GM12891 (cell line): ENCODE measurements around the gene RETREG1.
"Not testable (repeated sequence)": the region's sequence is repeated elsewhere in the genome, so short reads cannot be mapped to it uniquely, and the experiment has no call there.

Experiments
- DNase-seq: peaks from one replicate; pipeline ENCODE4 v3.0.0; 2011; ENCODE audit warnings: low spot score; ENCODE audit not compliant: insufficient read length
- FAIRE-seq: peaks from 2 replicates; lab custom pipeline; 2011; peaks lifted over from hg19 to GRCh38; lab: Jason Lieb, UNC
- PAX5 ChIP-seq: IDR thresholded peaks from 2 replicates; pipeline ENCODE4 v1.6.1; 2011; ENCODE audit warnings: low read length, moderate library complexity, mild to moderate bottlenecking; ENCODE audit not compliant: insufficient read depth, severe bottlenecking
- POLR2A ChIP-seq: IDR thresholded peaks from 2 replicates; pipeline ENCODE4 v1.6.1; 2011; ENCODE audit warnings: low read depth, low read length, control low read depth
- POLR2AphosphoS5 ChIP-seq: IDR thresholded peaks from 2 replicates; pipeline ENCODE4 v1.6.1; 2011; ENCODE audit warnings: low read depth, low read length, control low read depth
- POU2F2 ChIP-seq: IDR thresholded peaks from 2 replicates; pipeline ENCODE4 v1.6.1; 2011; ENCODE audit warnings: low read depth, mild to moderate bottlenecking, control low read depth, low read length, moderate library complexity
- SPI1 ChIP-seq: IDR thresholded peaks from 2 replicates; pipeline ENCODE4 v1.6.1; 2011; ENCODE audit warnings: low read depth, low read length, control low read depth
- TAF1 ChIP-seq: IDR thresholded peaks from 2 replicates; pipeline ENCODE4 v1.6.1; 2011; ENCODE audit warnings: low read depth, low read length, control low read depth

The RETREG1 gene

DNA sequence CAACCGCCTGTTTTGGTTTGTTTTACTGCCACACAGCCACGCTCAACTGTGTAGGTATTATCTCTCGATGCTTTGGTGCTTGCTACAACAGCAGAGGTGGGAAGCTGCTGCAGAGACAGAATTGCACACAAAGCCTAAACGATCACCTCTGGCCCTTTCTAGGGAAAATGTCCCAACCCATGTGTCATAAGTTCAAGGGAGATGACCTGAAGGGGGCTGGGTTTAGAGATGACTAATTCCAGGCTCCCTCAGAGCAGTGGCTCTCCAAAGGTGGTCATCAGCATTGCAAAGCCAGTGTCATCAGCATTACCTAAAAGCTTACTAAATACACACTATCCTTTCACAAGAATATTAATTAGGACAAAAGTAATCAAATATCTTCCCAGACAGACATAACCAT is 162.1 kb downstream of the RETREG1 start:
- no peak for FAIRE-seq
- TF ChIP-seq TAF1, result no peak
- no peak for TF ChIP-seq POU2F2
- no peak for TF ChIP-seq PAX5
- no peak for TF ChIP-seq POLR2AphosphoS5
- TF ChIP-seq SPI1, result no peak
- no peak for TF ChIP-seq POLR2A
- no peak for DNase-seq

DNA sequence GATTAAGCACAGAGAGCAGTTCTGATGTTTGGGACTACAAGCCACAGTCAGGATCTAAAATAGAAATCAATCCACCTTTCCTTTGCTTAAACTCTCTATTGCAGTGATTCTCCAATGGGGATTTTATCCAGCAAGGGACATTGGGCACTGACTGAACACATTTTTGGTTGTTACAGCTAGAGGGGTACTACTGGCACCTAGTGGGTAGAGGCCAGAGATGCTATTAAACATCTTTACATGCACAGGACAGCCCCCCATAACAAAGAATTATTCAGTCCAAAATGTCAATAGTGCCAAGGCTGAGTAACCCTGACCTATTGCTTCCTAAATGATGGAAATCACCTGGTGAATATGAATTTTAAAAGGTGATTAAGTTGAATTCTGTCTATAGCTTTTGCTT is 163.2 kb downstream of the RETREG1 start:
- FAIRE-seq, result no peak
- no peak for DNase-seq
- TF ChIP-seq POLR2AphosphoS5, result no peak
- TF ChIP-seq POU2F2, result no peak
- no peak for TF ChIP-seq POLR2A
- TF ChIP-seq SPI1, result no peak
- no peak for TF ChIP-seq TAF1
- TF ChIP-seq PAX5, result no peak

DNA sequence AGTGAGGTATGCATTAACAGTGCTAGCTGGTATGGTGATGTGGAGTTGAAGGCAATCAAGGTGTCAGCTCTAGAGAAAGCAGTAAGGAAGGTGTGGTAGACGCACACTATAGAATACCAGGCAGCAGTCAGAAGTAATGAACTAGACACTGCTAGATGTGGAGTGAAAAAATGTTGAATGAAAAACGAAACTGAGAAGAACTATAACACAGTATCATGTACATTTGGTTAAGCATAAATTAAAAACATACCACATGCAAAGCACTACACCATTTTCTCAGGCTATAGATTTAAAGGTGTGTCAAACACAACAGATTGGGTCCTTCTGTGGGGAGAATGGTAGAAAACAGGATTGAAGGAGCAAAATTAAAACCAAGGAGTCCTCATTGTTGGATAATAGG is 166.6 kb downstream of the RETREG1 start:
- DNase-seq, result no peak
- FAIRE-seq, result no peak
- no peak for TF ChIP-seq PAX5
- TF ChIP-seq TAF1, result no peak
- TF ChIP-seq POLR2AphosphoS5, result no peak
- TF ChIP-seq POU2F2, result no peak
- TF ChIP-seq POLR2A, result no peak
- TF ChIP-seq SPI1, result no peak

DNA sequence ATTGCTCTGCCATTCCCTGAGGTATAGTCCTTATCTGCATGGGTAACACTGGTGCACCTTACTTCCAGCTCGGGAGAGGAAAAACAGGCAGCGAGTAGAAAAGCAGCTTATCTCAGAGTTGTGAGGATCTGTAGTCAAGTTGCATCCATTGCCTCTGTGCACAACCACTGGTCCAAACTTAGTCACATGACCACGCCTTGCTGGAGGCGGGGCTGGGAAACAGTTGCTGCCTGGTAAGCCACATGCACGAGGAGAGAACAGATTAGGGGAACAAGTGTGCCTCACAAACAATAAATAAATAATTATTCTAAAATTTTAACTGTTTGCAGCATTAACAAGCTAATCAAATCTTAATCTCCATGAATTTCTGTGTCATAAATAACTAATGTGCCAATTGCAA is 169.8 kb downstream of the RETREG1 start:
- DNase-seq (no peak), FAIRE-seq (no peak)
- TF ChIP-seq POLR2A, result no peak
- no peak for TF ChIP-seq TAF1
- TF ChIP-seq SPI1, result no peak
- TF ChIP-seq POU2F2, result no peak
- TF ChIP-seq PAX5, result no peak
- no peak for TF ChIP-seq POLR2AphosphoS5

DNA sequence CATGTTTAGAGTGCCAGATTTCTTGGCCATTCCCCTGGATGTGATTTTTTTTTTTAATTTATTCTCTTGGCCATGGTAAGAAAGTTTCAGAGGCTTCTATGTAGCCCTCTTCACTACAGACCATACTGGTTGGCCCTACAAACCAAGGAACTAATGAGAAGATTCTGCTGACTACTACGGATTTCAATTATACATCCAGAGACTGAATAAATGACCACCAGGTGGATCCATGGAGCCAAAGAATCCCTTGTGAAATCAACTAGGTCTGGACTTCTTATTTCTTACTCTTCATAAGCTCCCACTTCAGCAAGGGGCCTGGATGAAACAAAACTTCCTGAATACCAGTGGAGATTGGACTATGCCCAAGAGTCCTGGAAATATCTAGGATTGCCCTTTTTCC is 178.8 kb downstream of the RETREG1 start:
- no peak for DNase-seq
- no peak for FAIRE-seq
- TF ChIP-seq SPI1, result no peak
- TF ChIP-seq POU2F2, result no peak
- no peak for TF ChIP-seq POLR2A
- no peak for TF ChIP-seq PAX5
- no peak for TF ChIP-seq POLR2AphosphoS5
- no peak for TF ChIP-seq TAF1

DNA sequence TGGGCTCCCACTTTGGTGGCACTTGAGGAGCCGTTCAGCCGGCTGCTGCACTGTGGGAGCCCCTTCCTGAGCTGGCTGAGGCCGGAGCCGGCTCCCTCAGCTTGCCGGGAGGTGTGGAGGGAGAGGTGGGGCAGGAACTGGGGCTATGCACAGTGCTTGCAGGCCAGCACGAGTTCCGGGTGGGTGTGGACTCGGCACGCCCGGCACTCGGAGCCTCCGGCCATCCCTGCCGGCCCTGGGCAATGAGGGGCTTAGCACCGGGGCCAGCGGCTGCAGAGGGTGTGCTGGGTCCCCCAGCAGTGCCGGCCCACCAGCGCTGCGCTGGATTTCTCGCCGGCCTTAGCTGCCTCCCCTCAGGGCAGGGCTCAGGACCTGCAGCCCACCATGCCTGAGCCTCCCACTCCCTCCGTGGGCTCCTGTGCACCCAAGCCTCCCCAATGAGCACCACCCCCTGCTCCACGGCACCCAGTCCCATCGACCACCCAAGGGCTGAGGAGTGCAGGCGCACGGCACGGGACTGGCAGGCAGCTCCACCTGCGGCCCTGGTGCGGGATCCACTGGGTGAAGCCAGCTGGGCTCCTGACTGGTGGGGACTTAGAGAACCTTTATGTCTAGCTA is 180.6 kb downstream of the RETREG1 start:
- not testable (repeated sequence) for FAIRE-seq, DNase-seq

DNA sequence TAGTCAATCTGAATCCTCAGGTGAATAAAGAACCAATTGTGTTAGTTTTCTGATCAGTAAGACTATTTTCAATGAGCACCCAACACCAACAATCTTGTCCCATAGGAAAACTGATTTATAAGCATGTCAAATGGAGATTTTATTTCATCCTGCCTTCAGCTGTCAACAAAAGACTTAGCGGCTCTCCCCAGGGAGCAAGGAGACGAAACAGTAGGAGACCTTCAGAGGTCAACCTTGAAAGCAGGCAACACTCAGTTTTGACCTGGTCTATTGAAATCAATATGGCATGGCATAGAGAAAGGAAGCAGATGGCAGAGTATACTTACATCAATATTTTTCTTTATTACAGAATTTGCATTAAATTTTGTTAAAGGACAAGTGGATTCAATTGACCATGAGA is 185.3 kb downstream of the RETREG1 start:
- DNase-seq, result no peak
- FAIRE-seq, result no peak
- no peak for TF ChIP-seq POU2F2
- no peak for TF ChIP-seq PAX5
- TF ChIP-seq TAF1, result no peak
- TF ChIP-seq POLR2AphosphoS5, result no peak
- no peak for TF ChIP-seq SPI1
- no peak for TF ChIP-seq POLR2A

DNA sequence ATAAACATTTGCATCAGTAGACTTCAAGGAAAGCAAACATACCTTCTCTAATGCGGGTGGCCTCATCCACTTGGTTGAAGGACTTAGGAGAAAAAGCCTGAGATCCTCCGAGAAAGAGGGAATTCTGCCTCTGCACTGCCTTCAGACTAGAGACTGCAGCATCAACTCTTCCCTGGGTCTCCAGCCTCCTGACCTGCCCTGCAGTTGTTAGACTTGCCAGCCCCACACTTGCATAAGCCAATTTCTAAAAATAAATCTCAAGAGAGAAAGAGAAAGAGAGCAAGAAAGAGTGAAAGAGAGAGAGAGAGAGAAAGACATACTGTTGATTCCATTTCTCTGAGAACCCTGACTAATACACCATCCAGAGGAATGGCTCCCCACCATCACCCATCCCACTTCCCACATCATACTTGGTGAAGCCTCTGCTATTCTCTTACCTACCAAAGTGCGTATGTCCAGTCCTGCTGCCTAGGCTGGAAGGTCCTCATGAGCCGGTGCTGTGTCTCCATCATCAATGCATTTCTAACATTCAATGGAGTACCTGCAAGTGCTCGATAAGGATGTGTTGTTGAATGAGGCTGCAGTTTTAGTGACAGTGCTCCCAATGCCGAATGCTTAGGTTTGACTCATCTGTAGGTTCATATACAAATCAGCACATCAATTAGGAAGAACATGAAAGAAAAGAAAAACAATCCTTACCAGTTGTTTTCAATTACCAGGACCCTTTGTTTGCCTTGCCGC is 186.3 kb downstream of the RETREG1 start:
- FAIRE-seq (no peak), DNase-seq (no peak)
- no peak for TF ChIP-seq SPI1
- no peak for TF ChIP-seq POLR2A
- TF ChIP-seq POLR2AphosphoS5, result no peak
- TF ChIP-seq POU2F2, result no peak
- TF ChIP-seq TAF1, result no peak
- TF ChIP-seq PAX5, result no peak

DNA sequence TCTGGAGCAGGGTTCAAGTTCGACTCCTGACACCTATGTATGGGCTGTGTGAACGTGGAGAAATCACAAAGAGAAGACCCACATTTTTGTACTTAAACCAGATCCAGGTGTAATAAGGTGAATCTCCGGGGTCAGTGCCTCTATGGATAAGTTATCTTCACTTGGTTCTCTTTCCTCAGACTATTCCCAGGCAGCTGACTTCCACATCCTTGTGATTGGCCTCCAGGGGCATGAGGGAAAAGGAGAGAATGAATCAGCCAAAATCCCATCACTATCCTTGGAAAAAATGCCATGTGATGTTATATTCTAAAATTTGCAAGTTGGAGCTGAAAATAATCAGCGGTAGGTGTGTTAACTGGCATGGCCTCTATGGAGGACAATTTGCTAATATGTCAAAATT is 188.4 kb downstream of the RETREG1 start:
- TF ChIP-seq POU2F2 (no peak), POLR2AphosphoS5 (no peak), PAX5 (no peak), POLR2A (no peak), SPI1 (no peak)
- FAIRE-seq (no peak), DNase-seq (no peak)

DNA sequence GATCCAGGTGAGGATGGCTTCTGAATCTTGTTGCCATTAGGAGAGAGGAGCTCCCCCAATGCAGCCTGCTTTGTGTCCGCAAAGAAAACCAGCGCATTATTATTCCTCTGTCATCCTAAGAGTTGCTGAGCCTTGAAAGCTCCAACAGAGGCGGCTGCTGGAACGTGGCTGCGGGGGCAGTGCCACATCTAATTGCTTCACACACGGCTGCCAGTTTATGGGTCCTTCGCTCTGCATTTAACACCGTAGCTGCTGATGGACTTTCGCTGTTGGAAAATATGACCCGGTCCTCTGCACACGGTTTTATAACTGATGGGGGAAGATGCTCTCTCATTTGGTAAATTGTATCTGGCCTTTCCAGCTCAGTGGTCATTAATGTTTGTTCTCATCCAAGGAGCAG is 189.2 kb downstream of the RETREG1 start:
- no peak for DNase-seq
- no peak for FAIRE-seq
- TF ChIP-seq POLR2AphosphoS5 (no peak), POLR2A (no peak), PAX5 (no peak), POU2F2 (no peak), TAF1 (no peak), SPI1 (no peak)
